Esophagus squamous epithelium (tissue), 4 donors: ENCODE measurements around the gene ARMH3.

Experiments
- CTCF ChIP-seq, 6 experiments: fragments of 450-650 bp in 4 of 6; fragments of 200-600 bp in 2 of 6; sonication (generic) in 2 of 6; IDR thresholded peaks; one replicate each; pipeline ENCODE4 v1.5.1; 2016 to 2019; ENCODE audit warnings: antibody characterized with exemption in 6 of 6, mild to moderate bottlenecking in 4 of 6, moderate library complexity in 4 of 6
- POLR2A ChIP-seq, 4 donors: fragments of 450-650 bp; IDR thresholded peaks; one replicate each; pipeline ENCODE4 v1.6.1; 2017; ENCODE audit warnings: antibody characterized with exemption in 4 of 4, mild to moderate bottlenecking in 4 of 4, moderate library complexity in 3 of 4

GRCh38 chr10:101833466-101833865 is 222.5 kb downstream of the ARMH3 start:
- no peak for TF ChIP-seq CTCF (IDR thresholded peaks at IDR 0.05)
- TF ChIP-seq POLR2A (IDR thresholded peaks at IDR 0.05) = no peak
